ENCODE measurements around the gene TCOF1.

DNA sequence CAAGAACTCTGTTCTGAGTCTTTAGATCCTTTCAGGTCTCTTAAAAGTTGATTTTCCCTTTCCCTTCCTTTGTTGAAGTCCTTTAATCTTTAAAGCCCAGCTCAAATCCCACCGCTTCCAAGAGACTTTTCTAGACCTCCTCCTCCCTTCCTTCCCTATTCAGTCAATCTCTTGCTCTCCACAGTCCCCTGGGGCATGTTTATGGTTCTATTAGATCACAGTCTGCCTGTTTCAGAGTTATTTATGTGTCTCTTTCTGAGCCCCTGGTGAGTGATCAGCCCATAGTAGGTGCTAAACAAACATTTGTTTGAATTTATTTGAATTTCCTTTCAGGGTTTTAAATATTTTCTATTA is 47.6 kb upstream of the TCOF1 start:
- TF ChIP-seq, protein P1, sequence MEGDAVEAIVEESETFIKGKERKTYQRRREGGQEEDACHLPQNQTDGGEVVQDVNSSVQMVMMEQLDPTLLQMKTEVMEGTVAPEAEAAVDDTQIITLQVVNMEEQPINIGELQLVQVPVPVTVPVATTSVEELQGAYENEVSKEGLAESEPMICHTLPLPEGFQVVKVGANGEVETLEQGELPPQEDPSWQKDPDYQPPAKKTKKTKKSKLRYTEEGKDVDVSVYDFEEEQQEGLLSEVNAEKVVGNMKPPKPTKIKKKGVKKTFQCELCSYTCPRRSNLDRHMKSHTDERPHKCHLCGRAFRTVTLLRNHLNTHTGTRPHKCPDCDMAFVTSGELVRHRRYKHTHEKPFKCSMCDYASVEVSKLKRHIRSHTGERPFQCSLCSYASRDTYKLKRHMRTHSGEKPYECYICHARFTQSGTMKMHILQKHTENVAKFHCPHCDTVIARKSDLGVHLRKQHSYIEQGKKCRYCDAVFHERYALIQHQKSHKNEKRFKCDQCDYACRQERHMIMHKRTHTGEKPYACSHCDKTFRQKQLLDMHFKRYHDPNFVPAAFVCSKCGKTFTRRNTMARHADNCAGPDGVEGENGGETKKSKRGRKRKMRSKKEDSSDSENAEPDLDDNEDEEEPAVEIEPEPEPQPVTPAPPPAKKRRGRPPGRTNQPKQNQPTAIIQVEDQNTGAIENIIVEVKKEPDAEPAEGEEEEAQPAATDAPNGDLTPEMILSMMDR (IDR thresholded peaks at IDR 0.05): no peak
- TF ChIP-seq POLR2A (IDR thresholded peaks at IDR 0.05): no peak
- no peak for TF ChIP-seq EP300 (IDR thresholded peaks at IDR 0.05)

All from tibial nerve (tissue), 4 donors.